Lower lobe of right lung (tissue), 2 donors: ENCODE data around the gene PVR. TPM values are rescaled to one million over a fixed set of nuclear protein-coding genes. Genes with fewer than 3 reads are reported as not detected.

Source experiments
- ATAC-seq, 2 donors: fragments of 200-7000 bp; cut with Tn5 transposase; one replicate each; pipeline ENCODE4 v1.9.1; 2020 to 2022; ENCODE audit warnings: mild to moderate bottlenecking in 2 of 2, moderate library complexity in 2 of 2
- DNase-seq: peaks from one replicate; pipeline ENCODE4 v3.0.0-alpha.2; 2020
- H3K27ac ChIP-seq: fragments of 200-600 bp; one replicate; pipeline ENCODE4 v1.8.0; 2022
- H3K27me3 ChIP-seq: fragments of 200-600 bp; one replicate; pipeline ENCODE4 v1.8.0; 2022; ENCODE audit warnings: low read depth
- H3K36me3 ChIP-seq: fragments of 200-600 bp; one replicate; pipeline ENCODE4 v1.8.0; 2022; ENCODE audit warnings: mild to moderate bottlenecking
- H3K4me1 ChIP-seq: fragments of 200-600 bp; one replicate; pipeline ENCODE4 v1.8.0; 2022
- H3K4me3 ChIP-seq: fragments of 200-600 bp; one replicate; pipeline ENCODE4 v1.8.0; 2022; ENCODE audit warnings: mild to moderate bottlenecking
- H3K9me3 ChIP-seq: fragments of 200-600 bp; one replicate; pipeline ENCODE4 v1.8.0; 2022
- CTCF ChIP-seq: fragments of 200-600 bp; IDR thresholded peaks from one replicate; pipeline ENCODE4 v1.8.0; 2022; ENCODE audit warnings: antibody characterized with exemption, mild to moderate bottlenecking
- intact Hi-C: fragments of 100-400 bp; cut with DNase I; formaldehyde crosslinking; loops from one replicate; pipeline ENCODE4 v1.11.0; 2022
- total RNA-seq: library from RNA; stranded (reverse); fragmentation: NEBNext Ultra II Directional; extraction: Animal tissue kit (Norgen Biotek cat#: 25700); gene quantifications from one replicate; pipeline ENCODE4 v1.2.1, GENCODE V29; 2021
- donor health status: DM: no; HTN: yes; CAD: no; lungs with severe emphysema.

The PVR gene
- total RNA-seq, 1 donor from 2014 or later = 35.0 TPM

DNA sequence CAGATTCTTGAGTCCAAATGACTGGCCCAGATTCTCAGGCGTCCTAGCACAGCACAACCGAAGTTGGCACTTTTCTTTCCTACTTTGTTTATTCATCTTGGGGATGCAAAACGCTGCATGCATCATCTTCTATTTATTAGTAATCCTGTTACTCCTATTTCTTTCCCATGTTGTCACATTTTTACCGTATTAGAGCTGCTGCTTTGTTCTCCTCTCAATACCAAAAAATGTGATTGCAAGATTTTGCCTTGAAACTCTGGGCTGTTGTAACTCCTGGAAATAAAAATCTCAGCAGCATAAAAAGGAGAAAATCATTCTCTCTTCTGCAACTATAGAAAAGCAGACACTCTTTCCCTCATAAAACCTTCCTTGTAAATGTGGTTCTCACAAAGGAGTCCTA is 43.2 kb upstream of the PVR start:
- Histone ChIP-seq H3K36me3 (no peaks in the 10 kb centered on the region), H3K27me3 (no peaks in the 10 kb centered on the region), H3K27ac (no peak overlapping the region), H3K4me3 (no peak overlapping the region), H3K9me3 (no peaks in the 10 kb centered on the region), H3K4me1 (peaks cover 13% of the 10 kb centered on the region)
- intact Hi-C loops = no loop called here
- no peak for DNase-seq
- no peak for ATAC-seq
- no peak for TF ChIP-seq CTCF

DNA sequence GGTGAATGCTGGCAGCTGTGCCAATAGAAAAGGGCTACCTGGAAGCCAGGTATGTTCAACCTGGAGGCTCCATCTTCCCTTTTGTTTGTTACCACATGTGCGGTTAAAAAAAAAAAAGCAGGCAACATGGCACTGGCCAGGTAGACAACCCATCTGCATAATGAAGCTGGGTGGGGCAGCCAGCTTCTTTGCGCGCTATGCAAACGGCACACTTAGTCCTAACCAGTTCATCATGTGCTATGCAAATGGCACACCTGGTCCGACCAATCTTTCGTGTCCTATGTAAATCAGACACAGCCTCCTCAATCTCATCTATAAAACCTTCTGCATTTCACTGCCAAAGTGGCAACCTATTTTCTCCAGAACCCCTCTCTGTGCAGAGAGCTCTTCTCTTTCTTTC is 41.6 kb upstream of the PVR start:
- H3K4me3 ChIP-seq = no peak overlapping the region
- H3K9me3 ChIP-seq = no peaks in the 10 kb centered on the region
- DNase-seq = no peak
- no peaks in the 10 kb centered on the region for H3K27me3 ChIP-seq
- ATAC-seq = peak; percentile 56 to 65
- intact Hi-C loops = no loop called here
- H3K4me1 ChIP-seq = peaks cover 22% of the 10 kb centered on the region
- no peaks in the 10 kb centered on the region for H3K36me3 ChIP-seq
- H3K27ac ChIP-seq = no peak overlapping the region
- no peak for TF ChIP-seq CTCF

DNA sequence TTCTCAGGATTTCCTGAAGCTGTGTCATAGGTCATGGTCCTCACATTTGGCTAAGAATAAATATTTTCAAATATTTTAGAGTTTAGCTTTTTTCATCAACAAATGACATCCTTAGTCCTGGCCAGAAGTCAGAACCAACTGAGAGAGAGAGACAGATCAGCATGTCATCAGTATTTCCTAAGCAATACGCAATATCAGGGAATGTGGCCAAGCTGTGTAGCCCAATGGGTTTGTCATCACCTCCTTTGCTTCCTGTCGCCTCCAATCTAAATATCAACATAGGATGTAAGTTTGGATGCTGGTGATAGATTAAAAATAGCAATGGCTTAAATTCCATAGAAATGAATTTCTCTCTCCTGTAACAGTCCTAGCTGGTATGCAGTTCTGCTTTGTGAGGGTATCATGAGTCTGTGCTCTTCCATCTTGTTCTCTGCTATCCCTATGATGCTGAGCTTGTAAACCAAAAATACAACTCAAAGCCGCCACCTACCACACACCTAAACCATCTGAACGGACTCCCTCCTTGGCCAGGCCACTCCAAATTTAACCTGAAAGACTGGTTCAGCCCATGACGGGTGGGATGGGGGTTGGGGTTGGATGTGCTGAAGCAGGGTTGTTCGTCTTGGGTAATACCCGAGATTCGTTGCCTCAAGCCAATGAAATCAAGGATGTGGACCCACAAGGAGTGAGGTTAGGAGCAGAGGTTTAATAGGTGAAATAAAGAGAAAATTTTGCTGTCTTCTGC is 40.3 kb upstream of the PVR start:
- DNase-seq (no peak), ATAC-seq (peak; percentile 49 to 71)
- no peak overlapping the region for H3K4me3 ChIP-seq
- peaks cover 32% of the 10 kb centered on the region for H3K4me1 ChIP-seq
- no peak for TF ChIP-seq CTCF
- intact Hi-C loops = no loop called here
- no peaks in the 10 kb centered on the region for H3K9me3 ChIP-seq
- no peaks in the 10 kb centered on the region for H3K27me3 ChIP-seq
- peak overlapping the region; percentile 27 for H3K27ac ChIP-seq
- no peaks in the 10 kb centered on the region for H3K36me3 ChIP-seq

- Histone ChIP-seq H3K27ac (no peak overlapping the region), H3K4me1 (peaks cover 33% of the 10 kb centered on the region), H3K36me3 (no peaks in the 10 kb centered on the region), H3K4me3 (no peak overlapping the region), H3K27me3 (no peaks in the 10 kb centered on the region), H3K9me3 (no peaks in the 10 kb centered on the region)
- no peak for DNase-seq
- ATAC-seq = no peak
- intact Hi-C loops = no loop called here
- TF ChIP-seq CTCF = no peak
Observed at GRCh38 chr19:44604241-44604640, 39.5 kb upstream of the PVR start.

- DNase-seq (no peak), ATAC-seq (no peak)
- peaks cover 33% of the 10 kb centered on the region for H3K4me1 ChIP-seq
- intact Hi-C loops = no loop called here
- H3K4me3 ChIP-seq = no peak overlapping the region
- no peaks in the 10 kb centered on the region for H3K9me3 ChIP-seq
- H3K27ac ChIP-seq = no peak overlapping the region
- TF ChIP-seq CTCF = no peak
- no peaks in the 10 kb centered on the region for H3K36me3 ChIP-seq
- H3K27me3 ChIP-seq = no peaks in the 10 kb centered on the region
Observed at GRCh38 chr19:44605547-44605946, 38.2 kb upstream of the PVR start.
